ENCODE measurements around the gene ILF2.

ILF2 gene

DNA sequence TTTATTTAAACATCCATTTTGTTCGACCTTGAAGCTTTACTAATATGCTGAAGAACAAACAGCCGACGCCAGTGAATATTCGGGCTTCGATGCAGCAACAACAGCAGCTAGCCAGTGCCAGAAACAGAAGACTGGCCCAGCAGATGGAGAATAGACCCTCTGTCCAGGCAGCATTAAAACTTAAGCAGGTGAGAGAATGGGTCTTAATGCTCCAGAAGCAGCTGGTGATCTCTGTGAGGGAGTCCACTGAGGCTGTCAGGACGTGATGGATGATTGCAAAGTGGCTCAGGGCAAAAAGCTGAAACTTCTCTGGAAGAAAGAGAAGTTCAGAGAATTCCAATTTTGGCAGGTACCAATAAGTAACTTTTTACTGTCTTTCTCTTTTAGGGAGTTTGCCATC lies 32.5 kb downstream of the ILF2 start:
- no peak for ATAC-seq
- TF ChIP-seq ZNF70 (CRISPR knock-in tag; IDR thresholded peaks at IDR 0.05) (no peak), GLIS3 (CRISPR knock-in tag; IDR thresholded peaks at IDR 0.05) (no peak), ZFP30 (CRISPR knock-in tag; IDR thresholded peaks at IDR 0.05) (no peak), BACH2 (CRISPR knock-in tag; IDR thresholded peaks at IDR 0.05; ENCODE audit: borderline replicate concordance) (no peak), ZNF8 (CRISPR knock-in tag; IDR thresholded peaks at IDR 0.05) (no peak), SNAI2 (CRISPR knock-in tag; IDR thresholded peaks at IDR 0.05) (no peak)
- TF ChIP-seq, protein P1, sequence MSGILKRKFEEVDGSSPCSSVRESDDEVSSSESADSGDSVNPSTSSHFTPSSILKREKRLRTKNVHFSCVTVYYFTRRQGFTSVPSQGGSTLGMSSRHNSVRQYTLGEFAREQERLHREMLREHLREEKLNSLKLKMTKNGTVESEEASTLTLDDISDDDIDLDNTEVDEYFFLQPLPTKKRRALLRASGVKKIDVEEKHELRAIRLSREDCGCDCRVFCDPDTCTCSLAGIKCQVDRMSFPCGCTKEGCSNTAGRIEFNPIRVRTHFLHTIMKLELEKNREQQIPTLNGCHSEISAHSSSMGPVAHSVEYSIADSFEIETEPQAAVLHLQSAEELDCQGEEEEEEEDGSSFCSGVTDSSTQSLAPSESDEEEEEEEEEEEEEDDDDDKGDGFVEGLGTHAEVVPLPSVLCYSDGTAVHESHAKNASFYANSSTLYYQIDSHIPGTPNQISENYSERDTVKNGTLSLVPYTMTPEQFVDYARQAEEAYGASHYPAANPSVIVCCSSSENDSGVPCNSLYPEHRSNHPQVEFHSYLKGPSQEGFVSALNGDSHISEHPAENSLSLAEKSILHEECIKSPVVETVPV (CRISPR knock-in tag; IDR thresholded peaks at IDR 0.05) = no peak

DNA sequence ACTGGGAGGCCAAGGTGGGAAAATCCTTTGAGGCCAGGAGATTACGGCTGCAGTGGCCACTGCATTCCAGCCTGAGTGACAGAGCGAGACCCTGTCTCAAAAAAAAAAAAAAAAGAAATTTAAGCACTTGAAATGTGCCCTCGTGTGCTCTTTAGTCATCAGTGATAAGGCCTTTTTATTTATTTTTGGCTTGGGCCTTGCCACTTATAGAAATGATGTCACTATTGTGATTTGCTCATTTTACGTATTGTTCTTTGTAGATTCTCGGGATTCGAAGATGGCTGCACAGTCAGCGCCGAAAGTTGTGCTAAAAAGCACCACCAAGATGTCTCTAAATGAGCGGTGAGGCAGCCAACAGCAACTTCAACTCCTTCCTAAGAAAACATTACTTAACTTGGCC lies 34.5 kb downstream of the ILF2 start:
- TF ChIP-seq ZNF70 (CRISPR knock-in tag; IDR thresholded peaks at IDR 0.05) (no peak), ZNF8 (CRISPR knock-in tag; IDR thresholded peaks at IDR 0.05) (no peak), TCF4 (CRISPR knock-in tag; IDR thresholded peaks at IDR 0.05; ENCODE audit: borderline replicate concordance) (no peak), ZFP30 (CRISPR knock-in tag; IDR thresholded peaks at IDR 0.05) (no peak), TOX (CRISPR knock-in tag; IDR thresholded peaks at IDR 0.05; ENCODE audit: borderline replicate concordance) (no peak), ZC3H10 (CRISPR knock-in tag; IDR thresholded peaks at IDR 0.05) (no peak), ISL1 (CRISPR knock-in tag; IDR thresholded peaks at IDR 0.05) (no peak), ESRRG (CRISPR knock-in tag; IDR thresholded peaks at IDR 0.05) (no peak), GLIS3 (CRISPR knock-in tag; IDR thresholded peaks at IDR 0.05) (no peak), ZNF565 (CRISPR knock-in tag; conservative IDR thresholded peaks at IDR 0.05; ENCODE audit: low read depth) (no peak)
- TF ChIP-seq, protein P2, sequence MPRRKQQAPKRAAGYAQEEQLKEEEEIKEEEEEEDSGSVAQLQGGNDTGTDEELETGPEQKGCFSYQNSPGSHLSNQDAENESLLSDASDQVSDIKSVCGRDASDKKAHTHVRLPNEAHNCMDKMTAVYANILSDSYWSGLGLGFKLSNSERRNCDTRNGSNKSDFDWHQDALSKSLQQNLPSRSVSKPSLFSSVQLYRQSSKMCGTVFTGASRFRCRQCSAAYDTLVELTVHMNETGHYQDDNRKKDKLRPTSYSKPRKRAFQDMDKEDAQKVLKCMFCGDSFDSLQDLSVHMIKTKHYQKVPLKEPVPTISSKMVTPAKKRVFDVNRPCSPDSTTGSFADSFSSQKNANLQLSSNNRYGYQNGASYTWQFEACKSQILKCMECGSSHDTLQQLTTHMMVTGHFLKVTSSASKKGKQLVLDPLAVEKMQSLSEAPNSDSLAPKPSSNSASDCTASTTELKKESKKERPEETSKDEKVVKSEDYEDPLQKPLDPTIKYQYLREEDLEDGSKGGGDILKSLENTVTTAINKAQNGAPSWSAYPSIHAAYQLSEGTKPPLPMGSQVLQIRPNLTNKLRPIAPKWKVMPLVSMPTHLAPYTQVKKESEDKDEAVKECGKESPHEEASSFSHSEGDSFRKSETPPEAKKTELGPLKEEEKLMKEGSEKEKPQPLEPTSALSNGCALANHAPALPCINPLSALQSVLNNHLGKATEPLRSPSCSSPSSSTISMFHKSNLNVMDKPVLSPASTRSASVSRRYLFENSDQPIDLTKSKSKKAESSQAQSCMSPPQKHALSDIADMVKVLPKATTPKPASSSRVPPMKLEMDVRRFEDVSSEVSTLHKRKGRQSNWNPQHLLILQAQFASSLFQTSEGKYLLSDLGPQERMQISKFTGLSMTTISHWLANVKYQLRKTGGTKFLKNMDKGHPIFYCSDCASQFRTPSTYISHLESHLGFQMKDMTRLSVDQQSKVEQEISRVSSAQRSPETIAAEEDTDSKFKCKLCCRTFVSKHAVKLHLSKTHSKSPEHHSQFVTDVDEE (CRISPR knock-in tag; IDR thresholded peaks at IDR 0.05) = no peak
- TF ChIP-seq, protein P3, sequence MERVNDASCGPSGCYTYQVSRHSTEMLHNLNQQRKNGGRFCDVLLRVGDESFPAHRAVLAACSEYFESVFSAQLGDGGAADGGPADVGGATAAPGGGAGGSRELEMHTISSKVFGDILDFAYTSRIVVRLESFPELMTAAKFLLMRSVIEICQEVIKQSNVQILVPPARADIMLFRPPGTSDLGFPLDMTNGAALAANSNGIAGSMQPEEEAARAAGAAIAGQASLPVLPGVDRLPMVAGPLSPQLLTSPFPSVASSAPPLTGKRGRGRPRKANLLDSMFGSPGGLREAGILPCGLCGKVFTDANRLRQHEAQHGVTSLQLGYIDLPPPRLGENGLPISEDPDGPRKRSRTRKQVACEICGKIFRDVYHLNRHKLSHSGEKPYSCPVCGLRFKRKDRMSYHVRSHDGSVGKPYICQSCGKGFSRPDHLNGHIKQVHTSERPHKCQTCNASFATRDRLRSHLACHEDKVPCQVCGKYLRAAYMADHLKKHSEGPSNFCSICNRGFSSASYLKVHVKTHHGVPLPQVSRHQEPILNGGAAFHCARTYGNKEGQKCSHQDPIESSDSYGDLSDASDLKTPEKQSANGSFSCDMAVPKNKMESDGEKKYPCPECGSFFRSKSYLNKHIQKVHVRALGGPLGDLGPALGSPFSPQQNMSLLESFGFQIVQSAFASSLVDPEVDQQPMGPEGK (CRISPR knock-in tag; IDR thresholded peaks at IDR 0.05; ENCODE audit: borderline replicate concordance) = no peak
- TF ChIP-seq, protein P4, sequence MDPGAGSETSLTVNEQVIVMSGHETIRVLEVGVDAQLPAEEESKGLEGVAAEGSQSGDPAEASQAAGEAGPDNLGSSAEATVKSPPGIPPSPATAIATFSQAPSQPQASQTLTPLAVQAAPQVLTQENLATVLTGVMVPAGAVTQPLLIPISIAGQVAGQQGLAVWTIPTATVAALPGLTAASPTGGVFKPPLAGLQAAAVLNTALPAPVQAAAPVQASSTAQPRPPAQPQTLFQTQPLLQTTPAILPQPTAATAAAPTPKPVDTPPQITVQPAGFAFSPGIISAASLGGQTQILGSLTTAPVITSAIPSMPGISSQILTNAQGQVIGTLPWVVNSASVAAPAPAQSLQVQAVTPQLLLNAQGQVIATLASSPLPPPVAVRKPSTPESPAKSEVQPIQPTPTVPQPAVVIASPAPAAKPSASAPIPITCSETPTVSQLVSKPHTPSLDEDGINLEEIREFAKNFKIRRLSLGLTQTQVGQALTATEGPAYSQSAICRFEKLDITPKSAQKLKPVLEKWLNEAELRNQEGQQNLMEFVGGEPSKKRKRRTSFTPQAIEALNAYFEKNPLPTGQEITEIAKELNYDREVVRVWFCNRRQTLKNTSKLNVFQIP (CRISPR knock-in tag; IDR thresholded peaks at IDR 0.05; ENCODE audit: borderline replicate concordance, low read depth) = no peak
- ATAC-seq = no peak

DNA sequence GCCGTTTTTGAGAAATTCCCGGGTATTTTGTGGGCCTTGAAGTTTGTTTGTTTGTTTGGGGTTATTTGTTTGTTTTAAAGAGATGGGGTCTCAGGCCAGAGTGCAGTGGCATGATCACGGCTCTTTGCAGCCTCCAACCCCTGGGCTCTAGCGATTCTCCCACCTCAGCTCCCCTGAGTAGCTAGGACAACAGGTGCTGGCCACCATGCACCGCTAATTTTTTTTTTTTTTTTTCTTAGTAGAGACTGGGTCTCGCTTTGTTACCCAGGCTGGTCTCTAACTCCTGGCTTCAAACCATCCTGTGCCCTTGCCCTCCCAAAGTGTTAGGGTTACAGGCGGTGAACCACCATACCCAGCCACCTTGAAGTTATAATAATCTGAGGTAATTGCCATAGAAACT lies 34.9 kb downstream of the ILF2 start:
- TF ChIP-seq RARB (CRISPR knock-in tag; IDR thresholded peaks at IDR 0.05) (no peak), ZNF565 (CRISPR knock-in tag; conservative IDR thresholded peaks at IDR 0.05; ENCODE audit: low read depth) (no peak), PPARA (CRISPR knock-in tag; IDR thresholded peaks at IDR 0.05; ENCODE audit: borderline replicate concordance) (no peak), GLIS3 (CRISPR knock-in tag; IDR thresholded peaks at IDR 0.05) (no peak), OSR1 (CRISPR knock-in tag; IDR thresholded peaks at IDR 0.05) (no peak), TCF4 (CRISPR knock-in tag; IDR thresholded peaks at IDR 0.05; ENCODE audit: borderline replicate concordance) (no peak), ZFP30 (CRISPR knock-in tag; IDR thresholded peaks at IDR 0.05) (no peak), CSDC2 (CRISPR knock-in tag; IDR thresholded peaks at IDR 0.05) (no peak), ISL1 (CRISPR knock-in tag; IDR thresholded peaks at IDR 0.05) (no peak), BACH2 (CRISPR knock-in tag; IDR thresholded peaks at IDR 0.05; ENCODE audit: borderline replicate concordance) (no peak), ZNF8 (CRISPR knock-in tag; IDR thresholded peaks at IDR 0.05) (no peak)
- TF ChIP-seq, protein P3 (CRISPR knock-in tag; IDR thresholded peaks at IDR 0.05; ENCODE audit: borderline replicate concordance) = no peak
- no peak for ATAC-seq

Data from SK-N-SH treated with all-trans-retinoic acid at 6 μM for 48 hours (cell line).